Cardiac fibroblast (primary cell): Measurements from ENCODE around the gene LYSET.
A peak's percentile ranks its signal among the peaks of the same experiment; 100 is the strongest.
"Not testable (repeated sequence)": the region's sequence is repeated elsewhere in the genome, so short reads cannot be mapped to it uniquely, and the experiment has no call there.

Experiments used
- DNase-seq, 2 donors: peaks; one replicate each; pipeline versions ENCODE4 v3.0.0 to v3.0.0-alpha.2; 2010; ENCODE audit warnings: low read depth in 2 of 2
- H3K4me3 ChIP-seq, 2 donors: replicated peaks in 1 of 2; 1 replicate in 1 of 2; 2 replicates in 1 of 2; pipeline ENCODE4 v1.5.1; 2011; ENCODE audit warnings: low read depth in 2 of 2, low read length in 2 of 2, mild to moderate bottlenecking in 2 of 2, moderate library complexity in 1 of 2
- TF ChIP-seq, protein P1 (sequence below): IDR thresholded peaks from one replicate; pipeline ENCODE4 v1.5.1; 2011; ENCODE audit warnings: low read depth, mild to moderate bottlenecking, low read length, inconsistent platforms

The LYSET gene

GRCh38 chr14:93146119-93146518 lies 39.0 kb upstream of the LYSET start:
- no peak overlapping the region for H3K4me3 ChIP-seq
- DNase-seq, result no peak
- TF ChIP-seq, protein P1, sequence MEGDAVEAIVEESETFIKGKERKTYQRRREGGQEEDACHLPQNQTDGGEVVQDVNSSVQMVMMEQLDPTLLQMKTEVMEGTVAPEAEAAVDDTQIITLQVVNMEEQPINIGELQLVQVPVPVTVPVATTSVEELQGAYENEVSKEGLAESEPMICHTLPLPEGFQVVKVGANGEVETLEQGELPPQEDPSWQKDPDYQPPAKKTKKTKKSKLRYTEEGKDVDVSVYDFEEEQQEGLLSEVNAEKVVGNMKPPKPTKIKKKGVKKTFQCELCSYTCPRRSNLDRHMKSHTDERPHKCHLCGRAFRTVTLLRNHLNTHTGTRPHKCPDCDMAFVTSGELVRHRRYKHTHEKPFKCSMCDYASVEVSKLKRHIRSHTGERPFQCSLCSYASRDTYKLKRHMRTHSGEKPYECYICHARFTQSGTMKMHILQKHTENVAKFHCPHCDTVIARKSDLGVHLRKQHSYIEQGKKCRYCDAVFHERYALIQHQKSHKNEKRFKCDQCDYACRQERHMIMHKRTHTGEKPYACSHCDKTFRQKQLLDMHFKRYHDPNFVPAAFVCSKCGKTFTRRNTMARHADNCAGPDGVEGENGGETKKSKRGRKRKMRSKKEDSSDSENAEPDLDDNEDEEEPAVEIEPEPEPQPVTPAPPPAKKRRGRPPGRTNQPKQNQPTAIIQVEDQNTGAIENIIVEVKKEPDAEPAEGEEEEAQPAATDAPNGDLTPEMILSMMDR, result no peak

DNA sequence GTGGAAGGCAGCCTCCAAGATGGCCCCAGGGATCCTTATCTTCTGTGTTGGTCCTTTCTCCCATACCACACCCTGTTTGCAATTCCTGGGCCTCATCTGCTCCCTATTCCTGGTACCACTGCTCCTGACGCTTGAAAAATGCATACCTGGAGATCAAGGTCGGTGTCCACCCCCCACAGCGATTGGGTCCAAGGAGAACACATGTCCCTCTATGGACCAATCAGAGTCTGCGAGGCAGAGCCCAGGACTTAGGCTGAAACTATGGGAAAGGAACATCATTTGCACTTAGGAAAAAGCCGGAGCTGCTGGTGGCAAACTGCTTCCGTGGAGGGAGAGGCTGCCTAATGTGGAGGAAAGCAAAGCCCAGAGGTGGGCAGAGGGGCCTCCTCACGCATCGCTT lies 36.1 kb upstream of the LYSET start:
- TF ChIP-seq, protein P1, result no peak
- DNase-seq, result no peak
- no peak overlapping the region for H3K4me3 ChIP-seq

- TF ChIP-seq, protein P1, result no peak
- DNase-seq, result peak in 1 of 2 donors; percentile 20
- H3K4me3 ChIP-seq, result no peak overlapping the region
These were observed 34.6 kb upstream of the LYSET start for GRCh38 chr14:93150227-93151208.

- DNase-seq, result no peak
- H3K4me3 ChIP-seq, result no peak overlapping the region
- TF ChIP-seq, protein P1, result no peak
These were observed 32.0 kb upstream of the LYSET start for GRCh38 chr14:93153121-93153520.

- TF ChIP-seq, protein P1, result no peak
- no peak overlapping the region for H3K4me3 ChIP-seq
- DNase-seq, result peak in 1 of 2 donors; percentile 16
These were observed 29.4 kb upstream of the LYSET start for GRCh38 chr14:93155667-93156066.

DNA sequence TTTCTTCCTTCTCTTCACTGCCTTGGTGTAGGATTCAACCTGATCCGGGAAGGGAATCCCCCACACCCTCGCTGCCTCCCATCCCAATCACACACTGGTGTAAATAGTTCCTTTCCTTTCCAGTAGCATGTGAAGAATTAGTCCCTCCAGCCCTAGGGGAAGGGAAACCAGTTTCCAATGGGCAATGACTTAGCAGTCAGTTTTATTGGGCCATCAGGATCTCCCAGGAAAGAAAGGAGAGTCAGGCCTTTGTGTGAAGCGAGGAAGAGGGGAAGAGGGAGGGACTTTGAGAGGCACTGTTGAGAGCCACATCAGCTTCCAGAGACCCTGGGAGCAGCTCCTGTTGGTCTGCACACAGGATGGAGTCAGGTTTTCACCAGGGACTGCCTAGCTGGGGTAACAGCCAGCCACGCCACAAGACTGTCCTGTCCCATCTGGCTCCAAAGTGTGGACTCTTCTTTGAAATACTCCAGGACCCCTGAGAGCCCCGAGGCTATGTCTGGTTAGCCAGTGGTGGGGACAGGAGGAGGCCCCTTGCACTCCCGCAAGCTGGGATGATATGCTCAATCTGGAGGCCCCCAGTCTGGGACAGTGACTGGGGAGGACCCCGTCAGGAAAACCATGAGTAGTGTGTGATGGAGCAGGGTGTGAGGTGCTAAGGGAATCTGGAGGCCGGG lies 28.3 kb upstream of the LYSET start:
- DNase-seq, result no peak
- no peak overlapping the region for H3K4me3 ChIP-seq
- TF ChIP-seq, protein P1, result no peak

- H3K4me3 ChIP-seq, DNase-seq: not testable (repeated sequence)
These were observed 26.8 kb upstream of the LYSET start for GRCh38 chr14:93158349-93158748.

DNA sequence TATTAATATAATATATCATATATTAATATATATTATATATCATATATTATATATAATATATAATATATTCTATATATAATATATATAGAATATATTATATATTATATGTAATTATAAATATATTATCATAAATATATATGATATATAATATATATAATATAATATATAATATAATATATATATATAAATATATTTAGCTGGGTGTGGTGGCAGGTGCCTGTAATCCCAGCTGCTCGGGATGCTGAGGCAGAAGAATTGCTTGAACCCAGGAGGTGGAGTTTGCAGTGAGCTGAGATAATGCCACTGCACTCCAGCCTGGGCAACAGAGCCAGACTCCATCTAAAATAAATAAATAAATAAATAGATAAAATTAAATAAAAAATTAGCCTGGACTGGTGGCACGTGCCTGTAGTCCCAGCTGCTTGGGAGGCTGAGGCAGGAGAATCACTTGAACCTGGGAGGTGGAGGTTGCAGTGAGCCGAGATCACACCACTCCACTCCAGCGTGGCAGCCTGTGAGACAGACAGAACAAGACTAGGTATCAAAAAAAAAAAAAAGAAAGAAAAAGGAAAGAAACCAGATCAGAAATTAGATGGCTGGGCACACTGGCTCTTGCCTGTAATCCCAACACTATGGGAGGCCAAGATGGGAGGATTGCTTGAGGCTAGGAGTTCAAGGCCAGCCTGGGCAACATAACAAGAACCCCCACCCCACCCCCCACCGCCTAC lies 25.3 kb upstream of the LYSET start:
- H3K4me3 ChIP-seq, DNase-seq: not testable (repeated sequence)
